Adipocyte (in vitro differentiated cells): Measurements from ENCODE around the gene SORCS1.

ENCODE experiments used
- DNase-seq: peaks from one replicate; pipeline ENCODE4 v3.0.0-alpha.2; 2015; ENCODE audit warnings: low read depth
- H3K27me3 ChIP-seq: replicated peaks from 2 replicates; pipeline ENCODE4 v1.7.0; 2013; ENCODE audit warnings: mild to moderate bottlenecking, low read length, moderate library complexity; ENCODE audit not compliant: control insufficient read depth, insufficient read depth
- H3K36me3 ChIP-seq: 2 replicates; pipeline ENCODE4 v1.7.0; 2013; ENCODE audit warnings: low read length, mild to moderate bottlenecking, moderate library complexity; ENCODE audit not compliant: control insufficient read depth, insufficient read depth, severe bottlenecking
- H3K4me1 ChIP-seq: 2 replicates; pipeline ENCODE4 v1.7.0; 2013; ENCODE audit warnings: mild to moderate bottlenecking, low read length, moderate library complexity; ENCODE audit not compliant: control insufficient read depth, insufficient read depth
- H3K4me3 ChIP-seq: 2 replicates; pipeline ENCODE4 v1.7.0; 2013; ENCODE audit warnings: mild to moderate bottlenecking, low read length, moderate library complexity
- H3K9ac ChIP-seq: 2 replicates; pipeline ENCODE4 v1.7.0; 2013; ENCODE audit warnings: mild to moderate bottlenecking, low read length, moderate library complexity
- H3K9me3 ChIP-seq: 2 replicates; pipeline ENCODE4 v1.7.0; 2013; ENCODE audit warnings: mild to moderate bottlenecking, low read length, moderate library complexity; ENCODE audit not compliant: control insufficient read depth

SORCS1 gene

DNA sequence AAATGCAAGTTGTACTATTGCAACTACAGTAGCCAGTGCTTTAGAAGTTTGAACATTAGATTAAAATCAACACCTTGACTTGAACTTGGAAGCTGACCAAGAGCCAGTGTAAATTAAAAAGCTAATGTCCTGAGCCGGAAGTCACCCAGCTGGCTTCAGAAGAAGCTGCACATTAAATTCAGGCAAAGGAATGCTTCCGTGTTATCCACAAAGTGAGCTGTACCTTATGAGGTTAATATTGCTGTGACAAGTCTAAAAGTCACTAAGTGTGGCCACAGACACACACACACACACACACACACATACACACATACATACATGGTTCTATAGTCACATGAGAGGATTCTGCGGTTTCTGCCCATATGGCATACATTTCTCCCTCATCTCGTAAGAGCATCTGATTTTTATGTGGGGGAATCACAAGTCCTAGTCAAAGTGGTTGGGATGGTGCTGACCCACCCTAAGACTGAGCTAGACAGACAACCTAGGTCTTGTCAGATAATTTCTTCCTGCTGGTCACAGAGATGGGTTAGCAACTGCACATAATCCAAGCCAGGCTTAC lies 612.9 kb downstream of the SORCS1 start:
- no peak for DNase-seq
- no peaks in the 10 kb centered on the region for H3K36me3 ChIP-seq
- H3K27me3 ChIP-seq = no peaks in the 10 kb centered on the region
- no peak overlapping the region for H3K4me3 ChIP-seq
- H3K9me3 ChIP-seq = no peaks in the 10 kb centered on the region
- no peaks in the 10 kb centered on the region for H3K4me1 ChIP-seq
- H3K9ac ChIP-seq = no peak overlapping the region

GRCh38 chr10:106548832-106549231 lies 615.7 kb downstream of the SORCS1 start:
- no peaks in the 10 kb centered on the region for H3K9me3 ChIP-seq
- H3K4me1 ChIP-seq = no peaks in the 10 kb centered on the region
- H3K36me3 ChIP-seq = no peaks in the 10 kb centered on the region
- H3K27me3 ChIP-seq = no peaks in the 10 kb centered on the region
- H3K4me3 ChIP-seq = no peak overlapping the region
- no peak for DNase-seq
- H3K9ac ChIP-seq = no peak overlapping the region

GRCh38 chr10:106547047-106547635 lies 617.4 kb downstream of the SORCS1 start:
- Histone ChIP-seq H3K4me1 (no peaks in the 10 kb centered on the region), H3K27me3 (no peaks in the 10 kb centered on the region), H3K4me3 (no peak overlapping the region), H3K9ac (no peak overlapping the region), H3K9me3 (no peaks in the 10 kb centered on the region), H3K36me3 (no peaks in the 10 kb centered on the region)
- no peak for DNase-seq

GRCh38 chr10:106542461-106542860 lies 622.0 kb downstream of the SORCS1 start:
- H3K9me3 ChIP-seq = no peaks in the 10 kb centered on the region
- no peak overlapping the region for H3K9ac ChIP-seq
- no peaks in the 10 kb centered on the region for H3K36me3 ChIP-seq
- no peaks in the 10 kb centered on the region for H3K27me3 ChIP-seq
- DNase-seq = no peak
- H3K4me1 ChIP-seq = peaks cover 5% of the 10 kb centered on the region
- no peak overlapping the region for H3K4me3 ChIP-seq

DNA sequence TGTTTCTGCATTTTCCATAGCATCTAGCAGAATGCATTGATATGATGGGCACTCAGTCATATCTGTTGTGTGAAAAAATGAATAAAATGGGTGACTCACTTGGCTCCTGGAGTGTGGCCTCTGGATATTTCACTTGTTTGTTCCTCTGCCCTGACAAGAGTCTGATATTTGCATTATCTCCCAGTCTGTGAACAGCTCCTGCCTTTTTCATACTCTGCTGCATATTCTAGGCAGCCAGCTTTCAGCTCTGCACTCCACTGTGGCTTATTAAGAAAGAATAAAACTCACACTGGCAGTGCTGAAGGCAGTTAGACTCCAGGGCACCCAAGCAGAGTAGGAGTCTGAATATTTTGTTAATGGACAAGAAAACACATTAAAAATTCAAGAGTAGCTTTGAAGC lies 623.9 kb downstream of the SORCS1 start:
- no peaks in the 10 kb centered on the region for H3K36me3 ChIP-seq

DNA sequence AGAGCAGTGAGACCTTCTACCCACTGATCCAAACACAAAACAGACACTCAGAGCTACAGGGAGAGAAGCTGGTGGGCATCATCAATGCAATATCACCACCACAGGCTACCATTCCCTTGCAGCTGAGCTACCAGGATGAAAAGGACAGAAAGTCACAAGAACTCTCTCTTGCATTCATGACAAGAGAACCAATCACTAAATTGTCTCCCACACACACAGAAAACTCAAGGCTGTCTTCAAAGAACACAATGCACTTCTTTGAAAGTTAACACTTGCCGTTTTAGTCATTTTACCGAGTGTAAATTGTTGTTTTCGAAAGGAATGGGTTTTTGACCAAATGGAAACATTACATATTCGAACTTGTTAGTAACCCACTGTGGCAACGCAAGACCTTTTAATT lies 626.6 kb downstream of the SORCS1 start:
- H3K9me3 ChIP-seq = no peaks in the 10 kb centered on the region
- H3K4me3 ChIP-seq = no peak overlapping the region
- H3K4me1 ChIP-seq = peaks cover 5% of the 10 kb centered on the region
- no peak overlapping the region for H3K9ac ChIP-seq
- no peaks in the 10 kb centered on the region for H3K36me3 ChIP-seq
- H3K27me3 ChIP-seq = no peaks in the 10 kb centered on the region
- DNase-seq = no peak

More for the DNA sequence above, 623.9 kb downstream of the SORCS1 start:
- Histone ChIP-seq H3K9me3 (no peaks in the 10 kb centered on the region), H3K4me1 (peaks cover 5% of the 10 kb centered on the region), H3K4me3 (no peak overlapping the region), H3K27me3 (no peaks in the 10 kb centered on the region), H3K9ac (no peak overlapping the region)
- DNase-seq = peak; percentile 45

DNA sequence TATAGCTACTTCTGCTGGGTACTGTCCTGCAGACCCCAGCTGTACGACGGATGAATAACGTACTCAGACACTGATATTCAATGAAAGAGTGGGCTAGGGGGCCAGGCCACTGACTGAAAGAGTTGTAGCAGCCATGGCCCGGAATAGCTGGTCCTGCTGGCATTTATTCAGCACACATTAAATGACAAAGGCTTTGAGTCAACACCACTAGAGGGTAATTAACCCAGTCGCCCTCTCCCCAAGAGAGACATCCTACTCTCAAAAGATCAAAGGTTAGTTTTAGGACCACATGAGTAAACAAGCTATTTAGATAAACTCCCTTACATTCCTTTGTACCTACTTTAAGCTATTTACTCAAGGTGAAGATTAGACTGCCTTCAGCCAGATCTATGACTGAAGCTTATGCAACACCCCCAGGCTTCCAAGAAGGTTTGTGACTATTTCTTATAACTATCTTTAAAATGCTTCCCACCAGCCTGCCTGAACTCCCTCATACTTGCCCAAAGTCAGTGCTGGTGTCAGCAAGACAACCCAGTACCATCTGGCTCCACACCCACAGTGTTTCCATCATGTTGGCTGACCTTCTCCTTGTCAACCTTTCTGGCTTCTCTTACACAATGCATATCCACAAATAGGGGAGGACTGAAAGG lies 629.1 kb downstream of the SORCS1 start:
- H3K4me1 ChIP-seq = no peaks in the 10 kb centered on the region
- no peaks in the 10 kb centered on the region for H3K36me3 ChIP-seq
- H3K27me3 ChIP-seq = no peaks in the 10 kb centered on the region
- no peak overlapping the region for H3K9ac ChIP-seq
- DNase-seq = no peak
- H3K4me3 ChIP-seq = no peak overlapping the region
- H3K9me3 ChIP-seq = no peaks in the 10 kb centered on the region

DNA sequence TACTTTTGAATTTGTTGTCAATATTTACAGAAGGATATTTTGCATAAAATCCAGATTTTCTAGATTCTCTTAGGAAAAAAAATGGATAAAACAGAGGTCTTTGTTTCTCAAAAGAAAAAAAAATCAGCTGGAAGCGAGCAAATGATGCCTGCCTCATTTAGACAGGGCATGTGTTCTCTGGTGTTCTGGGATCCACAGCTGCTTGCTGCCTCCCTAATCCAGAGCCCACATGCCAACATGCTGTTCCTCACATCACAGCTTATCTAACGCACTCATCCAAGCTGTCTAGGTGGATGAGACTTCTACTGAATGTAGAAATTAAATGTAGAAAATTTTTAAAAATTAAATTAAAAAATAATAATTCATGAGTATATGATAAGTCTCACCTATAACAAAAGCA lies 630.1 kb downstream of the SORCS1 start:
- H3K9ac ChIP-seq = no peak overlapping the region
- H3K27me3 ChIP-seq = no peaks in the 10 kb centered on the region
- H3K36me3 ChIP-seq = no peaks in the 10 kb centered on the region
- DNase-seq = no peak
- no peaks in the 10 kb centered on the region for H3K4me1 ChIP-seq
- no peaks in the 10 kb centered on the region for H3K9me3 ChIP-seq
- no peak overlapping the region for H3K4me3 ChIP-seq

- no peak for DNase-seq
- Histone ChIP-seq H3K9me3 (no peaks in the 10 kb centered on the region), H3K27me3 (no peaks in the 10 kb centered on the region), H3K4me3 (no peak overlapping the region), H3K9ac (no peak overlapping the region), H3K4me1 (no peaks in the 10 kb centered on the region), H3K36me3 (no peaks in the 10 kb centered on the region)
Observed at GRCh38 chr10:106528702-106529101, 635.8 kb downstream of the SORCS1 start.

- H3K9ac ChIP-seq = no peak overlapping the region
- H3K27me3 ChIP-seq = no peaks in the 10 kb centered on the region
- H3K4me1 ChIP-seq = no peaks in the 10 kb centered on the region
- H3K4me3 ChIP-seq = no peak overlapping the region
- H3K36me3 ChIP-seq = no peaks in the 10 kb centered on the region
- H3K9me3 ChIP-seq = no peaks in the 10 kb centered on the region
- no peak for DNase-seq
Observed at GRCh38 chr10:106525835-106526234, 638.7 kb downstream of the SORCS1 start.
